HCT116 (cell line): ENCODE measurements around the gene AIFM2. TPM values are rescaled to one million over a fixed set of nuclear protein-coding genes. Genes with fewer than 3 reads are reported as not detected.

Experiments
- ATAC-seq: fragments of 200-7000 bp; cut with Tn5 transposase; 2 replicates; pipeline ENCODE4 v1.9.1; 2020; ENCODE audit warnings: mild to moderate bottlenecking, moderate library complexity
- BruUV-seq: library from RNA; stranded (reverse); fragments of 400-500 nt; replicated peaks from 2 replicates; lab custom pipeline; 2021; lab: Mats Ljungman, UMichigan
- CTCF ChIA-PET: fragments of 300-600 bp; sonication (Branson Sonifier 250); formaldehyde crosslinking; loops from one replicate; lab custom pipeline; 2021; ENCODE audit warnings: antibody characterized with exemption; lab: Charles Lee
- POLR2A ChIA-PET: fragments of 300-600, 350-600 bp; sonication (Branson Sonifier 250); formaldehyde crosslinking; loops from one replicate; lab custom pipeline; 2021; ENCODE audit warnings: antibody characterized with exemption; lab: Charles Lee
- RAD21 ChIA-PET, 2 experiments: fragments of 300-600 bp; sonication (Branson Sonifier 250); formaldehyde crosslinking; loops; one replicate each; lab custom pipeline; 2023; ENCODE audit warnings: low total read pairs in 2 of 2; ENCODE audit not compliant: uncharacterized antibody in 2 of 2, unreplicated experiment in 2 of 2, low non-redundant PET in 1 of 2; lab: Charles Lee
- DNase-seq: peaks from one replicate; pipeline ENCODE4 v3.0.0-alpha.2; 2010; ENCODE audit warnings: low read depth, low spot score
- H2AFZ ChIP-seq: fragments of 200-600 bp; shearing (Covaris generic), sonication (generic); 2 replicates; pipeline ENCODE4 v1.6.1; 2017; ENCODE audit warnings: low read depth, mixed run types, mixed read lengths, antibody characterized with exemption, low read length; ENCODE audit not compliant: poor library complexity, severe bottlenecking
- H3K27ac ChIP-seq: 2 replicates; pipeline ENCODE4 v1.5.1; 2012; ENCODE audit warnings: low read depth, low read length
- H3K27me3 ChIP-seq: fragments of 200-600 bp; sonication (generic); 2 replicates; pipeline ENCODE4 v1.6.1; 2016; ENCODE audit warnings: mixed run types, low read length, mixed read lengths; ENCODE audit not compliant: insufficient read depth
- H3K36me3 ChIP-seq, 2 experiments: fragments of 200-500 bp in 1 of 2; fragments of 200-600 bp in 1 of 2; sonication (Bioruptor generic) in 1 of 2; sonication (generic) in 1 of 2; 2 replicates each; pipeline versions ENCODE4 v1.5.1 to v1.6.1; 2014 to 2016; ENCODE audit warnings: low read length in 2 of 2, inconsistent platforms in 1 of 2, mixed read lengths in 1 of 2, mixed run types in 1 of 2; ENCODE audit not compliant: insufficient read depth in 2 of 2, control insufficient read depth in 1 of 2
- H3K4me1 ChIP-seq, 2 experiments: fragments of 200-600 bp in 1 of 2; sonication (generic) in 1 of 2; 2 replicates each; pipeline versions ENCODE4 v1.5.1 to v1.6.1; 2012 to 2017; ENCODE audit warnings: low read length in 2 of 2, inconsistent platforms in 1 of 2, mild to moderate bottlenecking in 1 of 2, mixed read lengths in 1 of 2, mixed run types in 1 of 2, moderate library complexity in 1 of 2; ENCODE audit not compliant: insufficient read depth in 2 of 2, control insufficient read depth in 1 of 2
- H3K4me2 ChIP-seq: fragments of 200-600 bp; sonication (generic); 2 replicates; pipeline ENCODE4 v1.6.1; 2017; ENCODE audit warnings: mixed run types, low read length, mixed read lengths
- H3K4me3 ChIP-seq, 2 experiments: fragments of 200-600 bp in 1 of 2; sonication (generic) in 1 of 2; replicated peaks in 1 of 2; 2 replicates each; pipeline ENCODE4 v1.5.1; 2011 to 2016; ENCODE audit warnings: low read length in 2 of 2, control low read depth in 1 of 2, low read depth in 1 of 2, mild to moderate bottlenecking in 1 of 2, mixed read lengths in 1 of 2, mixed run types in 1 of 2
- H3K79me2 ChIP-seq: fragments of 200-600 bp; sonication (generic); 2 replicates; pipeline ENCODE4 v1.6.1; 2017; ENCODE audit warnings: mild to moderate bottlenecking, mixed run types, low read length, moderate library complexity, mixed read lengths; ENCODE audit not compliant: insufficient read depth
- H3K9ac ChIP-seq: fragments of 200-600 bp; sonication (generic); 2 replicates; pipeline ENCODE4 v1.6.1; 2016; ENCODE audit warnings: low read length, mixed read lengths
- H3K9me2 ChIP-seq: fragments of 200-600 bp; sonication (generic), shearing (Covaris generic); 2 replicates; pipeline ENCODE4 v1.6.1; 2017; ENCODE audit warnings: mixed run types, mild to moderate bottlenecking, moderate library complexity; ENCODE audit not compliant: insufficient read depth
- H3K9me3 ChIP-seq, 2 experiments: fragments of 200-500 bp in 1 of 2; fragments of 200-600 bp in 1 of 2; sonication (Bioruptor generic) in 1 of 2; sonication (generic) in 1 of 2; 2 replicates each; pipeline ENCODE4 v1.6.1; 2014 to 2017; ENCODE audit warnings: low read length in 2 of 2, mixed read lengths in 2 of 2, inconsistent platforms in 1 of 2, low read depth in 1 of 2, mild to moderate bottlenecking in 1 of 2, mixed run types in 1 of 2, moderate library complexity in 1 of 2; ENCODE audit not compliant: control insufficient read depth in 1 of 2, insufficient read depth in 1 of 2
- H4K20me1 ChIP-seq: fragments of 200-600 bp; sonication (generic), shearing (Covaris generic); 2 replicates; pipeline ENCODE4 v1.6.1; 2017; ENCODE audit warnings: mixed run types, mild to moderate bottlenecking, moderate library complexity; ENCODE audit not compliant: insufficient read depth
- CBX3 ChIP-seq: IDR thresholded peaks from 2 replicates; pipeline ENCODE4 v1.6.1; 2012; ENCODE audit warnings: low read depth
- CEBPB ChIP-seq: IDR thresholded peaks from 2 replicates; pipeline ENCODE4 v1.6.1; 2012; ENCODE audit warnings: low read depth
- EGR1 ChIP-seq: IDR thresholded peaks from 2 replicates; pipeline ENCODE4 v1.6.1; 2012; ENCODE audit warnings: low read depth
- ELF1 ChIP-seq: IDR thresholded peaks from 2 replicates; pipeline ENCODE4 v1.6.1; 2012; ENCODE audit warnings: low read depth, borderline replicate concordance
- EZH2 ChIP-seq: fragments of 200-600 bp; sonication (generic); IDR thresholded peaks from 2 replicates; pipeline ENCODE4 v1.6.1; 2017; ENCODE audit warnings: antibody characterized with exemption, mixed run types
- EZH2phosphoT487 ChIP-seq: fragments of 200-600 bp; IDR thresholded peaks from 2 replicates; pipeline ENCODE4 v1.6.1; 2018; ENCODE audit warnings: antibody characterized with exemption, borderline replicate concordance
- JUND ChIP-seq: IDR thresholded peaks from 2 replicates; pipeline ENCODE4 v1.6.1; 2012
- POLR2AphosphoS5 ChIP-seq: IDR thresholded peaks from 2 replicates; pipeline ENCODE4 v1.6.1; 2011; ENCODE audit warnings: mild to moderate bottlenecking, low read depth, low read length, moderate library complexity
- SIN3A ChIP-seq: IDR thresholded peaks from 2 replicates; pipeline ENCODE4 v1.6.1; 2012; ENCODE audit warnings: low read depth
- SP1 ChIP-seq: IDR thresholded peaks from 2 replicates; pipeline ENCODE4 v1.6.1; 2012; ENCODE audit warnings: low read depth
- SRF ChIP-seq: IDR thresholded peaks from 2 replicates; pipeline ENCODE4 v1.6.1; 2012; ENCODE audit warnings: low read depth
- TCF7L2 ChIP-seq: IDR thresholded peaks from 2 replicates; pipeline ENCODE4 v1.7.0; 2011; ENCODE audit warnings: borderline replicate concordance, inconsistent platforms; ENCODE audit not compliant: insufficient read depth, insufficient read length; ENCODE audit errors: extremely low read depth
- ZFX ChIP-seq: fragments of 450-650 bp; IDR thresholded peaks from 2 replicates; pipeline ENCODE4 v1.6.1; 2017
- intact Hi-C: fragments of 100-400 bp; cut with micrococcal nuclease; formaldehyde crosslinking; loops from 2 replicates; pipeline ENCODE4 v1.10.0; 2022
- total RNA-seq: library from RNA; stranded (reverse); gene quantifications from one replicate; pipeline ENCODE4 v1.2.1, GENCODE V29; 2021; ENCODE audit not compliant: unreplicated experiment
- TF ChIP-seq, protein P1 (sequence below): IDR thresholded peaks from 2 replicates; pipeline ENCODE4 v1.6.1; 2012
- TF ChIP-seq, protein P2 (sequence below): IDR thresholded peaks from 2 replicates; pipeline ENCODE4 v1.6.1; 2011; ENCODE audit warnings: mild to moderate bottlenecking, low read length, moderate library complexity; ENCODE audit not compliant: insufficient replicate concordance; ENCODE audit errors: extremely low read depth
- TF ChIP-seq, protein P3 (sequence below): IDR thresholded peaks from 2 replicates; pipeline ENCODE4 v1.6.1; 2012
- TF ChIP-seq, protein P4 (sequence below), 3 experiments: fragments of 200-600 bp in 1 of 3; sonication (generic) in 1 of 3; IDR thresholded peaks in 2 of 3; conservative IDR thresholded peaks in 1 of 3; 2 replicates each; pipeline ENCODE4 v1.5.1; 2012 to 2017; ENCODE audit warnings: low read depth in 2 of 3, low read length in 2 of 3, antibody characterized with exemption in 1 of 3, borderline replicate concordance in 1 of 3, control low read depth in 1 of 3, mild to moderate bottlenecking in 1 of 3, mixed read lengths in 1 of 3, mixed run types in 1 of 3, moderate library complexity in 1 of 3; ENCODE audit not compliant: insufficient read depth in 1 of 3
- TF ChIP-seq, protein P5 (sequence below): IDR thresholded peaks from 2 replicates; pipeline ENCODE4 v1.6.1; 2012; ENCODE audit warnings: low read depth

Gene AIFM2
- total RNA-seq, 1 experiment from 2014 or later = 20.0 TPM

DNA sequence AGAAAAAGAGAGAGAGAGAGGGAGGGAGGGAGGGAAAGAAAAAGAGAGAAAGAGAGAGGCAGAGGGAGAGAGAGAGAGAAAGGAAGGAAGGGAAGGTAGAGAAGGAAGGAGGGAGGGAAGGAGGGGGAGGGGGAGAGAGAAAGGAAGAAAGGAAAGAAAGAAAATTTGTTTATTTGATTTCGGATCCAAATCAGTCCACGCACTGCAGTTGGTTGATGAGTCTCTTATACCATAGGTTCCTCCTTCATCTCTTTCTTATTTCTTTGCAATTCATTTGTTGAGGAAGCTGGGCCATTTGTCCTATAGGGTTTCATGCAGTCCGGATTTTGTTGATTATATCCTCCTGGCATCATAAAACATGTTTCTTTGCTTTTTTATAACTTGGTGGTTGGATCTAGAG, 34.4 kb downstream of the AIFM2 start:
- ChIA-PET RAD21 (no interaction called here), CTCF (interaction anchor here (1.4 kb wide), 1 partner anchor 18 kb away, joined by 3 read pairs; no protein-coding TSS in a partner anchor)
- H3K9ac ChIP-seq = no peak overlapping the region

More for the DNA sequence above, 34.4 kb downstream of the AIFM2 start:
- BruUV-seq = no TSS peak
- no peaks in the 10 kb centered on the region for H3K9me3 ChIP-seq
- POLR2A ChIA-PET = no interaction called here
- H3K27ac ChIP-seq = no peak overlapping the region
- H4K20me1 ChIP-seq = no peaks in the 10 kb centered on the region
- no peak overlapping the region for H3K4me3 ChIP-seq
- H3K79me2 ChIP-seq = no peaks in the 10 kb centered on the region
- no peak overlapping the region for H2AFZ ChIP-seq
- no peak for DNase-seq
- H3K27me3 ChIP-seq = no peaks in the 10 kb centered on the region
- H3K9me2 ChIP-seq = no peaks in the 10 kb centered on the region
- peaks cover 5 to 8% of the 10 kb centered on the region in 2 experiments; a peak in 3 of 4 replicates for H3K36me3 ChIP-seq
- TF ChIP-seq JUND (no peak), TCF7L2 (no peak), SIN3A (no peak), ZFX (no peak), SP1 (no peak), ELF1 (no peak), POLR2AphosphoS5 (no peak), EZH2 (no peak), CEBPB (no peak), CBX3 (no peak), EGR1 (no peak), SRF (no peak), EZH2phosphoT487 (no peak)
- TF ChIP-seq, protein P1, sequence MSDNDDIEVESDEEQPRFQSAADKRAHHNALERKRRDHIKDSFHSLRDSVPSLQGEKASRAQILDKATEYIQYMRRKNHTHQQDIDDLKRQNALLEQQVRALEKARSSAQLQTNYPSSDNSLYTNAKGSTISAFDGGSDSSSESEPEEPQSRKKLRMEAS = no peak
- TF ChIP-seq, protein P2, sequence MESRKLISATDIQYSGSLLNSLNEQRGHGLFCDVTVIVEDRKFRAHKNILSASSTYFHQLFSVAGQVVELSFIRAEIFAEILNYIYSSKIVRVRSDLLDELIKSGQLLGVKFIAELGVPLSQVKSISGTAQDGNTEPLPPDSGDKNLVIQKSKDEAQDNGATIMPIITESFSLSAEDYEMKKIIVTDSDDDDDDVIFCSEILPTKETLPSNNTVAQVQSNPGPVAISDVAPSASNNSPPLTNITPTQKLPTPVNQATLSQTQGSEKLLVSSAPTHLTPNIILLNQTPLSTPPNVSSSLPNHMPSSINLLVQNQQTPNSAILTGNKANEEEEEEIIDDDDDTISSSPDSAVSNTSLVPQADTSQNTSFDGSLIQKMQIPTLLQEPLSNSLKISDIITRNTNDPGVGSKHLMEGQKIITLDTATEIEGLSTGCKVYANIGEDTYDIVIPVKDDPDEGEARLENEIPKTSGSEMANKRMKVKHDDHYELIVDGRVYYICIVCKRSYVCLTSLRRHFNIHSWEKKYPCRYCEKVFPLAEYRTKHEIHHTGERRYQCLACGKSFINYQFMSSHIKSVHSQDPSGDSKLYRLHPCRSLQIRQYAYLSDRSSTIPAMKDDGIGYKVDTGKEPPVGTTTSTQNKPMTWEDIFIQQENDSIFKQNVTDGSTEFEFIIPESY = no peak
- TF ChIP-seq, protein P3, sequence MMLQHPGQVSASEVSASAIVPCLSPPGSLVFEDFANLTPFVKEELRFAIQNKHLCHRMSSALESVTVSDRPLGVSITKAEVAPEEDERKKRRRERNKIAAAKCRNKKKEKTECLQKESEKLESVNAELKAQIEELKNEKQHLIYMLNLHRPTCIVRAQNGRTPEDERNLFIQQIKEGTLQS = no peak
- TF ChIP-seq, protein P4, sequence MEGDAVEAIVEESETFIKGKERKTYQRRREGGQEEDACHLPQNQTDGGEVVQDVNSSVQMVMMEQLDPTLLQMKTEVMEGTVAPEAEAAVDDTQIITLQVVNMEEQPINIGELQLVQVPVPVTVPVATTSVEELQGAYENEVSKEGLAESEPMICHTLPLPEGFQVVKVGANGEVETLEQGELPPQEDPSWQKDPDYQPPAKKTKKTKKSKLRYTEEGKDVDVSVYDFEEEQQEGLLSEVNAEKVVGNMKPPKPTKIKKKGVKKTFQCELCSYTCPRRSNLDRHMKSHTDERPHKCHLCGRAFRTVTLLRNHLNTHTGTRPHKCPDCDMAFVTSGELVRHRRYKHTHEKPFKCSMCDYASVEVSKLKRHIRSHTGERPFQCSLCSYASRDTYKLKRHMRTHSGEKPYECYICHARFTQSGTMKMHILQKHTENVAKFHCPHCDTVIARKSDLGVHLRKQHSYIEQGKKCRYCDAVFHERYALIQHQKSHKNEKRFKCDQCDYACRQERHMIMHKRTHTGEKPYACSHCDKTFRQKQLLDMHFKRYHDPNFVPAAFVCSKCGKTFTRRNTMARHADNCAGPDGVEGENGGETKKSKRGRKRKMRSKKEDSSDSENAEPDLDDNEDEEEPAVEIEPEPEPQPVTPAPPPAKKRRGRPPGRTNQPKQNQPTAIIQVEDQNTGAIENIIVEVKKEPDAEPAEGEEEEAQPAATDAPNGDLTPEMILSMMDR (IDR thresholded peaks at IDR 0.05 in 2 of 3, conservative IDR thresholded peaks at IDR 0.05 in 1 of 3; ENCODE audit: borderline replicate concordance in 1 of 3, insufficient read depth in 1 of 3, low read depth in 2 of 3, low read length in 2 of 3) = no peak
- TF ChIP-seq, protein P5, sequence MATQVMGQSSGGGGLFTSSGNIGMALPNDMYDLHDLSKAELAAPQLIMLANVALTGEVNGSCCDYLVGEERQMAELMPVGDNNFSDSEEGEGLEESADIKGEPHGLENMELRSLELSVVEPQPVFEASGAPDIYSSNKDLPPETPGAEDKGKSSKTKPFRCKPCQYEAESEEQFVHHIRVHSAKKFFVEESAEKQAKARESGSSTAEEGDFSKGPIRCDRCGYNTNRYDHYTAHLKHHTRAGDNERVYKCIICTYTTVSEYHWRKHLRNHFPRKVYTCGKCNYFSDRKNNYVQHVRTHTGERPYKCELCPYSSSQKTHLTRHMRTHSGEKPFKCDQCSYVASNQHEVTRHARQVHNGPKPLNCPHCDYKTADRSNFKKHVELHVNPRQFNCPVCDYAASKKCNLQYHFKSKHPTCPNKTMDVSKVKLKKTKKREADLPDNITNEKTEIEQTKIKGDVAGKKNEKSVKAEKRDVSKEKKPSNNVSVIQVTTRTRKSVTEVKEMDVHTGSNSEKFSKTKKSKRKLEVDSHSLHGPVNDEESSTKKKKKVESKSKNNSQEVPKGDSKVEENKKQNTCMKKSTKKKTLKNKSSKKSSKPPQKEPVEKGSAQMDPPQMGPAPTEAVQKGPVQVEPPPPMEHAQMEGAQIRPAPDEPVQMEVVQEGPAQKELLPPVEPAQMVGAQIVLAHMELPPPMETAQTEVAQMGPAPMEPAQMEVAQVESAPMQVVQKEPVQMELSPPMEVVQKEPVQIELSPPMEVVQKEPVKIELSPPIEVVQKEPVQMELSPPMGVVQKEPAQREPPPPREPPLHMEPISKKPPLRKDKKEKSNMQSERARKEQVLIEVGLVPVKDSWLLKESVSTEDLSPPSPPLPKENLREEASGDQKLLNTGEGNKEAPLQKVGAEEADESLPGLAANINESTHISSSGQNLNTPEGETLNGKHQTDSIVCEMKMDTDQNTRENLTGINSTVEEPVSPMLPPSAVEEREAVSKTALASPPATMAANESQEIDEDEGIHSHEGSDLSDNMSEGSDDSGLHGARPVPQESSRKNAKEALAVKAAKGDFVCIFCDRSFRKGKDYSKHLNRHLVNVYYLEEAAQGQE = no peak
- H3K4me2 ChIP-seq = no peak overlapping the region
- intact Hi-C loops = no loop called here
- no peaks in the 10 kb centered on the region for H3K4me1 ChIP-seq
- no peak for ATAC-seq
